Measurements from ENCODE around the gene APOL3.
"Not testable (repeated sequence)": the region's sequence is repeated elsewhere in the genome, so short reads cannot be mapped to it uniquely, and the experiment has no call there.

APOL3 gene

DNA sequence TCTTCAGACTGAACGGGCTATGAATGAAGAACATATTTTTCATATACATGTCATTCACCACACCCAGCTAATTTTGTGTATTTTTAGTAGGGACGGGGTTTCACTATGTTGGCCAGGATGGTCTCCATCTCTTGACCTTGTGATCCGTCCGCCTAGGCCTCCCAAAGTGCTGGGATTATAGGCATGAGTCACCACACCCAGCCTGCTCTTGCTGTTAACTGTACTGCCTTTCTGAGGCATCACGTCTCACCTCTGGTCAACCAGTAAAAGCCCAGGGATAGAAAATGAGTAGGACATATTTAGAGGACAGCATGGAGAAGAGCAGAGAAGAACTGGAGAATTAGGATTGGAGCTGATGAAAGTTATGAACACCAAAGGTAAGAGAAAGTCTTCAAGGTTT, 55.6 kb downstream of the APOL3 start:
- in situ Hi-C loops (cut with MboI; ENCODE audit: low sequenced_read_pairs): loop anchor here (25.0 kb wide), 1 partner anchor 743 kb away; no protein-coding TSS in a partner anchor

DNA sequence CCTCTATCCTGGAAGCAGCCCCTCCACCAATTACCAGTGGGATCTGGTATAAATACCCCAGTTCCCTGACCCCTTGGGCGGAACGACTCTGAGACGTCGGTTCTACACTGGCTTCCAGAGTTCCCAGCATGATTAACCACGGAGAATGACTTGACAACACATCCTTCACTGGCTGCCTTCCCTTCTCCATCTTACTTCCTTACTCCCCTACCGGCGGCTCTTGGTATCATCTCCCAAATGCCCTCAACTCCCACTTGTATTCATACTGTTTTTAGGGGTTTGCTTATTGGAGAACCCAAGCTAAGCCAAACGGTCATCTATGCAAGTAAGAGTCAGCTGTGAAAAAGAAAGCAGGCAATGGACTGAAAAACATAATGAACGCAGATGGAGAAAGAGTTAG, 56.1 kb downstream of the APOL3 start:
- in situ Hi-C loops (cut with MboI; ENCODE audit: low sequenced_read_pairs): loop anchor here (25.0 kb wide), 1 partner anchor 742 kb away; no protein-coding TSS in a partner anchor

GRCh38 chr22:36103891-36104290, 56.7 kb downstream of the APOL3 start:
- in situ Hi-C loops (cut with MboI; ENCODE audit: low sequenced_read_pairs): loop anchor here (25.0 kb wide), 1 partner anchor 742 kb away; no protein-coding TSS in a partner anchor

DNA sequence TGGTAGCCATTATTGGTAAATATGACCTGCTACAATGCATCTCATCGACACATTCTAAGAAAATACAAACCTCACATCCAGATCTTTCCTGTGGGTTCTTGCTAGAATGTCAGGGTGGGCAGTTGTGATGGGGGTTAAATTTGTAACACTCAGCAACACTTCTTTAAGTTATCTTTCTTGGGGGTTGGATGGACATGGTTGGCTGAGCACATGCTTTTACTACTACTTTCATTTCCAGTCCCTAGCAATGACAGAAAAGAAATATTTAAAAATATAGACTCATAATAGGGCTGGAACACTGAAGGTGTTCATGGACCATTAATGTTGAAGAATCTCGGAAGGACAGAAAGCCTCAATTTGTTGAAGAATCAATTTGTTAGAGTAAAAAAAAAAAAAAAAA, 57.6 kb downstream of the APOL3 start:
- in situ Hi-C loops (cut with MboI; ENCODE audit: low sequenced_read_pairs): loop anchor here (25.0 kb wide), 1 partner anchor 741 kb away; no protein-coding TSS in a partner anchor

DNA sequence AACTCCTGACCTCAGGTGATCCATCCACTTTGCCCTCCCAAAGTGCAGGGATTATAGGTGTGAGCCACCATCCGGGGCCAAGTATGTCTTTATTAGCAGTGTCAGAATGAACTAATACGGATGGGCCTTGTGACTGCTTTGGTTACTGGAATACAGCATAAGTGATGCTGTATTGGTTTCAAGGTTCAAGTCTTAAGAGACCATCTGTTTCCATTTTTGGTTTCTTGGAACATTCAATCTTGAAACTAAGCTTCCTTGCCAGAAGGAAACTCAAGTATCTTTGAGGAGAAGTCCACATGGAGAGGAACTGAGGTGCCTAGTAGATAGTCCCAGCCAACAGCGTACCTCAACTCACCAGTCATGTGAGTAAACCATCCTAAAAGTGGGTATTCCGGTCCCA, 58.8 kb downstream of the APOL3 start:
- in situ Hi-C loops (cut with MboI; ENCODE audit: low sequenced_read_pairs): loop anchor here (25.0 kb wide), 1 partner anchor 739 kb away; no protein-coding TSS in a partner anchor

DNA sequence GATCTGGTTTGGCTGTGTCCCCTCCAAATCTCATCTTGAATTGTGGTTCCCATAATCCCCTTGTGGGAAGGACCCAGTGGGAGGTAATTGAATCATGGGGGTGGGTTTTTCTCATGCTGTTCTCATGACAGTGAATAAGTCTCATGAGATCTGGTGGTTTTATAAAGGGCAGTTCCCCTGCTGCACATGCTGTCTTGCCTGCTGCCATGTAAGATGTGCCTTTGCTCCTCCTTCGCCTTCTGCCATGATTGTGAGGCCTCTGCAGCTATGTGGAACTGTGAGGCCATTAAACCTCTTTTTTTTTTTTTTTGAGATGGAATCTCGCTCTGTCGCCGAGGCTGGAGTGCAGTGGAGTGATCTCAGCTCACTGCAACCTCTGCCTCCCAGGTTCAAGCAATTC, 59.6 kb downstream of the APOL3 start:
- in situ Hi-C loops (cut with MboI; ENCODE audit: low sequenced_read_pairs): loop anchor here (25.0 kb wide), 1 partner anchor 739 kb away; no protein-coding TSS in a partner anchor

DNA sequence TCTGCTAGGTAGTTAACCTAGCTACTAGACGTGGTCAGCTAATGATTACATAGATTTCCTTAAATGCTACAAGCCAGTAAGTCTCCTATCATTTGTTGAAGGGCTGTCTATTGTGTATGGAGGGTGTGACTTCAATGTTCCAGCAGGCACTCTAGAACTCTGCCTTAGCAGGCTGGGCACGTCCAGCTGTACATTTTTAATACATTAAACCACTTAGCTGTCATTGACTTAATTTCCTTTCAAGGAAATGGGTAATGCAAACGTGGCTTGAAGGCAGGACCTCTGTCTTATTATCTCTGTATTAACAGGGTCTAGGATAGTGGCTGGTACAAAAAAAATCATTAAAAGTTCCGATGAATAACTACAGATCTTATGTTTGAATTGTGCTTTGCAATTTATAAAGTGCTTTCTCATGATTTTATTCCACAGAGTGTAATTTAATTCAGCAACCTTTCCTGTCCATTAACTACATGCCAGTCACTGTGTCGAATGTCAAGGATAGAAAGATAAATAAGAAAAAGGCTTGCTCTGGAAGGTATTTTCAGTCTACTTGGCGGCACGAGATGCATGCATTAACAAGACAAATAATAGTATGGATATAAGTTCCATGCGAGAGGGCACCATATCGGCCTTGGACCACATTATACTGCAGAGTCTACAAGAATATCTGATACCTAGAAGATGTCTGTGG, 60.3 kb downstream of the APOL3 start:
- in situ Hi-C loops (cut with MboI; ENCODE audit: low sequenced_read_pairs): loop anchor here (25.0 kb wide), 1 partner anchor 738 kb away; no protein-coding TSS in a partner anchor

- in situ Hi-C loops (cut with MboI; ENCODE audit: low sequenced_read_pairs): not testable (repeated sequence)
Observed at GRCh38 chr22:36099561-36099960, 61.0 kb downstream of the APOL3 start.

- in situ Hi-C loops (cut with MboI; ENCODE audit: low sequenced_read_pairs): no loop called here
Observed at GRCh38 chr22:36097880-36098279, 62.7 kb downstream of the APOL3 start.

DNA sequence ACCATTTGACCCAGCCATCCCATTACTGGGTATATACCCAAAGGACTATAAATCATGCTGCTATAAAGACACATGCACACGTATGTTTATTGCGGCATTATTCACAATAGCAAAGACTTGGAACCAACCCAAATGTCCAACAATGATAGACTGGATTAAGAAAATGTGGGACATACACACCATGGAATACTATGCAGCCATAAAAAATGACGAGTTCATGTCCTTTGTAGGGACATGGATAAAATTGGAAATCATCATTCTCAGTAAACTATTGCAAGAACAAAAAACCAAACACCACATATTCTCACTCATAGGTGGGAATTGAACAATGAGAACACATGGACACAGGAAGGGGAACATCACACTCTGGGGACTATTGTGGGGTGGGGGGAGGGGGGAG, 69.8 kb downstream of the APOL3 start:
- in situ Hi-C loops (cut with MboI; ENCODE audit: low sequenced_read_pairs): not testable (repeated sequence)

Data from HL-60/S4 treated with phorbol 12-myristate 13-acetate at 8.2 ng/mL for 4 days and 3 days (cell line).